ENCODE measurements around the gene DENND5B.

- TF ChIP-seq CTCF (IDR thresholded peaks at IDR 0.05; ENCODE audit: low read depth, low read length, missing input control) (no peak), ATF3 (IDR thresholded peaks at IDR 0.05) (no peak), REST (IDR thresholded peaks at IDR 0.05) (no peak), GABPA (IDR thresholded peaks at IDR 0.05 in 1 of 2, conservative IDR thresholded peaks at IDR 0.05 in 1 of 2) (no peak), SP1 (IDR thresholded peaks at IDR 0.05) (no peak), FOXA1 (IDR thresholded peaks at IDR 0.05) (no peak), ZBTB33 (IDR thresholded peaks at IDR 0.05) (no peak), JUND (IDR thresholded peaks at IDR 0.05) (no peak), MAX (IDR thresholded peaks at IDR 0.05) (no peak)
Observed at GRCh38 chr12:31465002-31465401, 125.9 kb downstream of the DENND5B start.

Measured in liver (tissue), 3 donors.